ENCODE data around the gene FILIP1L.

The FILIP1L gene

GRCh38 chr3:99931059-99931458, 183.2 kb downstream of the FILIP1L start:
- no peaks in the 10 kb centered on the region for H4K20me1 ChIP-seq (ENCODE audit: low read depth, low read length)
- H3K36me3 ChIP-seq (ENCODE audit: low read length) = no peaks in the 10 kb centered on the region
- H2AFZ ChIP-seq (ENCODE audit: low read depth, low read length, severe bottlenecking) = no peak overlapping the region
- H3K79me2 ChIP-seq (ENCODE audit: insufficient read depth, low read length) = peaks cover 5% of the 10 kb centered on the region
- no peak for TF ChIP-seq EZH2phosphoT487 (conservative IDR thresholded peaks at IDR 0.05; ENCODE audit: low read length)
- no peak for TF ChIP-seq CTCF (IDR thresholded peaks at IDR 0.05; ENCODE audit: insufficient read depth, low read length, poor library complexity, severe bottlenecking)
- H3K9me3 ChIP-seq (ENCODE audit: insufficient read depth, low read length) = no peaks in the 10 kb centered on the region
- H3K9ac ChIP-seq (ENCODE audit: low read length) = no peak overlapping the region
- H3K27me3 ChIP-seq (ENCODE audit: low read length) = no peaks in the 10 kb centered on the region
- no peaks in the 10 kb centered on the region for H3F3A ChIP-seq (ENCODE audit: insufficient read depth)
- H3K4me2 ChIP-seq (ENCODE audit: low read depth, low read length, poor library complexity, severe bottlenecking) = no peak overlapping the region
- H3K27ac ChIP-seq (ENCODE audit: low read depth, low read length) = no peak overlapping the region
- H3K4me3 ChIP-seq (ENCODE audit: insufficient read depth, low read length, poor library complexity, severe bottlenecking) = no peak overlapping the region
- H3K9me2 ChIP-seq (replicated peaks; ENCODE audit: insufficient read depth, low read length) = no peaks in the 10 kb centered on the region

- H3K4me3 ChIP-seq (ENCODE audit: insufficient read depth, low read length, poor library complexity, severe bottlenecking) = no peak overlapping the region
- no peaks in the 10 kb centered on the region for H3K36me3 ChIP-seq (ENCODE audit: low read length)
- no peak overlapping the region for H2AFZ ChIP-seq (ENCODE audit: low read depth, low read length, severe bottlenecking)
- no peaks in the 10 kb centered on the region for H3F3A ChIP-seq (ENCODE audit: insufficient read depth)
- TF ChIP-seq CTCF (IDR thresholded peaks at IDR 0.05; ENCODE audit: insufficient read depth, low read length, poor library complexity, severe bottlenecking) (no peak), EZH2phosphoT487 (conservative IDR thresholded peaks at IDR 0.05; ENCODE audit: low read length) (no peak)
- peaks cover 5% of the 10 kb centered on the region for H3K79me2 ChIP-seq (ENCODE audit: insufficient read depth, low read length)
- no peaks in the 10 kb centered on the region for H3K9me2 ChIP-seq (replicated peaks; ENCODE audit: insufficient read depth, low read length)
- H3K27ac ChIP-seq (ENCODE audit: low read depth, low read length) = no peak overlapping the region
- H3K4me2 ChIP-seq (ENCODE audit: low read depth, low read length, poor library complexity, severe bottlenecking) = no peak overlapping the region
- no peaks in the 10 kb centered on the region for H3K27me3 ChIP-seq (ENCODE audit: low read length)
- H4K20me1 ChIP-seq (ENCODE audit: low read depth, low read length) = no peaks in the 10 kb centered on the region
- no peaks in the 10 kb centered on the region for H3K9me3 ChIP-seq (ENCODE audit: insufficient read depth, low read length)
- H3K9ac ChIP-seq (ENCODE audit: low read length) = no peak overlapping the region
These were observed 184.6 kb downstream of the FILIP1L start for GRCh38 chr3:99929745-99930139.

- Histone ChIP-seq H3K36me3 (ENCODE audit: low read length) (no peaks in the 10 kb centered on the region), H3K9me2 (replicated peaks; ENCODE audit: insufficient read depth, low read length) (no peaks in the 10 kb centered on the region), H3F3A (ENCODE audit: insufficient read depth) (no peaks in the 10 kb centered on the region), H4K20me1 (ENCODE audit: low read depth, low read length) (no peaks in the 10 kb centered on the region), H3K9ac (ENCODE audit: low read length) (no peak overlapping the region), H3K27ac (ENCODE audit: low read depth, low read length) (no peak overlapping the region), H3K4me2 (ENCODE audit: low read depth, low read length, poor library complexity, severe bottlenecking) (no peak overlapping the region), H3K4me3 (ENCODE audit: insufficient read depth, low read length, poor library complexity, severe bottlenecking) (no peak overlapping the region), H3K9me3 (ENCODE audit: insufficient read depth, low read length) (no peaks in the 10 kb centered on the region), H3K79me2 (ENCODE audit: insufficient read depth, low read length) (peaks cover 5% of the 10 kb centered on the region), H2AFZ (ENCODE audit: low read depth, low read length, severe bottlenecking) (no peak overlapping the region), H3K27me3 (ENCODE audit: low read length) (no peaks in the 10 kb centered on the region)
- TF ChIP-seq EZH2phosphoT487 (conservative IDR thresholded peaks at IDR 0.05; ENCODE audit: low read length) (no peak), CTCF (IDR thresholded peaks at IDR 0.05; ENCODE audit: insufficient read depth, low read length, poor library complexity, severe bottlenecking) (no peak)
These were observed 185.2 kb downstream of the FILIP1L start for GRCh38 chr3:99928771-99929744.
